Hematopoietic multipotent progenitor cell treated with erythropoietin and hydrocortisone succinate and interleukin-3 and kit ligand, for 8 days (in vitro differentiated cells): Measurements from ENCODE around the gene PHF1.

Experiments
- DNase-seq: peaks from one replicate; pipeline ENCODE4 v3.0.0-alpha.2; 2015

PHF1 gene

DNA sequence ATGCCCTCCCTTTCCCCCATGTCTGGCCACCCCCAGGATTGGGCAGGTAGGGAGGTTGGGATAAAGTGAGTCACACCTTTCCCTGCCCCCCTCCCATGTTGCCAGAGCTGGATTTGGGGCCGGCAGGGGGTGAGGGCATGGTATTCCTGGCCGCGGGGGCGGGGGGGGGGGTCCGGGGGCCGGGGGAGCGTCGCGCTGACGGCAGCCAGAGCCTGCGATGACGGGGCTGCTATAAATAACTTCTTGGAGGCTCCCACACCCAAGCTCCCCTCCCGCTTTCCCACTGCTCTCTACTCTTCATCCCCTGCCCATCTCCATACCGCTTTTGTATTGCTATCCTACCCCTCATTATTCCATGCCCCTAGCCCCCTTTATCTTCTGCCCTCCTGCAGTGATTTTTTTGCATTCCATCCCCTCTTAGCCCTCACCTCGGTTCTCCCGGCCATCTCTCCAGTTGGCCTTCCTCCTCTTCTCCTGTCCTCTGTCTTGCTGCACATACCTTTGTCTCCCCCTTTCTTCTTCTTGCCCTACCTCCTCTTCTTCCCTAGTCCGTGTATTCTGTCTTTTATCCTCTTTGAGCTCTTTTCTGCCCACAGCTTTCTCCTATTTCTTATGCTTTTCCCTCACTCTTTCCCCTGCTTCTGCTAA is 22.9 kb downstream of the PHF1 start:
- DNase-seq, result no peak

- no peak for DNase-seq
These were observed 24.1 kb downstream of the PHF1 start for GRCh38 chr6:33434961-33435360.

GRCh38 chr6:33437666-33438065 is 26.9 kb downstream of the PHF1 start:
- DNase-seq, result no peak

- no peak for DNase-seq
These were observed 28.3 kb downstream of the PHF1 start for GRCh38 chr6:33438978-33439594.

DNA sequence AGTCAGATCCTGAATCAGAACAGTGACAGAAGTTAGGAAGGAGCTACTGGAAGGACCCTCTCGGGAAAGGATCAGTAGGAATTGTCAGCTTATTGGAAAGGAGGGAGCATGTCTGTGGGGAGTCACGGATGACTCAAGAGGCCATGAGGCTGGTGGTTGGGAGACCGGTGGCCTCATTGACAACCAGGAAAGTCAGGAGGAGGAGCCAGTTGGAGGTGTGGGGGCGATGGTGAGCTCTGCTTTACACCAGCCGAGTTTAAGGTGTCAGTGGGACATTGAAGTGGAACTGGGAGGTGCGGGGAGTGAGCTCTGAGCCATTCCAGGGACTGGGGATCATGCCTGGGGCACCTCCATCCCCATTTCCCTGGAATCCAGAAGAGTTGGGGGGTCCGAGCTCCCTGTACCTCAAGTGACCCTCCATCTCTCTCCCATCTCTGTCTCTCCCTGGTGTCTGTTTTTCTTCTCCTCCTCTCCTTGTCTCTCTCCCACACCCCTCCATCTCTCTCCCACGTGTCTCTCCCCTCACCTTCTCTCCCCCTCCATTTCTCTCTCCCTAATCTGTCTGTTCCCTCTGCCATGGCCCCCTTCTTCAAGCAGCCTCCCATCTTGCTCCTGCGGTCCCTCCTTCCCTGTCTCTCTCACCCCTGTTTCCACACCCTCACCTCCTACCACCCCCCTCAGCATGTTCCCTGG is 29.3 kb downstream of the PHF1 start:
- no peak for DNase-seq

DNA sequence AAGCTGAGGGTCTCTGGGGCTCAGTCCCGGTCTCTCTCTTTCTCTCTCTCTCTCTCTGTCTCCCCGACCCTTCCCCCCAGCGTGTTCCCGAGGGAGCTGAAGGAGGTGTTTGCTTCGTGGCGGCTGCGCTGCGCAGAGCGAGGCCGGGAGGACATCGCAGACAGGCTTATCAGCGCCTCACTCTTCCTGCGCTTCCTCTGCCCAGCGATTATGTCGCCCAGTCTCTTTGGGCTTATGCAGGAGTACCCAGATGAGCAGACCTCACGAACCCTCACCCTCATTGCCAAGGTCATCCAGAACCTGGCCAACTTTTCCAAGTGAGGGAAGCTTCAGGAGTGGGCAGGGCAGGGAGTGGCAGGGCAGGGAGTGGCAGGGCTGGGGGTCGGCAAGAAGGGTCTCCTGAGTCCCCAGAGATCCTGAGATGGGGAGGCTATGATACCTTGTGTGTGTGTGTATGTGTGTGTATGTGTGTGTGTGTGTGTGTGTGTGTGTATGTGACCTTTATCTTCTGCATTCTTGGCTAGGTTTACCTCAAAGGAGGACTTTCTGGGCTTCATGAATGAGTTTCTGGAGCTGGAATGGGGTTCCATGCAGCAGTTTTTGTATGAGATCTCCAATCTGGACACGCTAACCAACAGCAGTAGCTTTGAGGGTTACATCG is 30.0 kb downstream of the PHF1 start:
- DNase-seq, result no peak

- DNase-seq, result no peak
These were observed 30.6 kb downstream of the PHF1 start for GRCh38 chr6:33441457-33441856.

- DNase-seq, result no peak
These were observed 31.5 kb downstream of the PHF1 start for GRCh38 chr6:33442283-33442682.

DNA sequence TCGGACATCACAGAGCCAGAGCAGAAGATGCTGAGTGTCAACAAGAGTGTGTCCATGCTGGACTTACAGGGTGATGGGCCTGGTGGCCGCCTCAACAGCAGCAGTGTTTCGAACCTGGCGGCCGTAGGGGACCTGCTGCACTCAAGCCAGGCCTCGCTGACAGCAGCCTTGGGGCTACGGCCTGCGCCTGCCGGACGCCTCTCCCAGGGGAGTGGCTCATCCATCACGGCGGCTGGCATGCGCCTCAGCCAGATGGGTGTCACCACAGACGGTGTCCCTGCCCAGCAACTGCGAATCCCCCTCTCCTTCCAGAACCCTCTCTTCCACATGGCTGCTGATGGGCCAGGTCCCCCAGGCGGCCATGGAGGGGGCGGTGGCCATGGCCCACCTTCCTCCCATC is 32.2 kb downstream of the PHF1 start:
- DNase-seq, result no peak

GRCh38 chr6:33443619-33444504 is 33.0 kb downstream of the PHF1 start:
- DNase-seq, result no peak

- DNase-seq, result no peak
These were observed 34.3 kb downstream of the PHF1 start for GRCh38 chr6:33445119-33445603.

GRCh38 chr6:33446356-33446755 is 35.5 kb downstream of the PHF1 start:
- DNase-seq, result no peak

- DNase-seq, result no peak
These were observed 39.6 kb downstream of the PHF1 start for GRCh38 chr6:33450434-33450833.

- no peak for DNase-seq
These were observed 40.8 kb downstream of the PHF1 start for GRCh38 chr6:33451606-33452005.

GRCh38 chr6:33452496-33452895 is 41.7 kb downstream of the PHF1 start:
- DNase-seq, result no peak

- DNase-seq, result peak; percentile 25
These were observed 42.7 kb downstream of the PHF1 start for GRCh38 chr6:33453393-33454008.

DNA sequence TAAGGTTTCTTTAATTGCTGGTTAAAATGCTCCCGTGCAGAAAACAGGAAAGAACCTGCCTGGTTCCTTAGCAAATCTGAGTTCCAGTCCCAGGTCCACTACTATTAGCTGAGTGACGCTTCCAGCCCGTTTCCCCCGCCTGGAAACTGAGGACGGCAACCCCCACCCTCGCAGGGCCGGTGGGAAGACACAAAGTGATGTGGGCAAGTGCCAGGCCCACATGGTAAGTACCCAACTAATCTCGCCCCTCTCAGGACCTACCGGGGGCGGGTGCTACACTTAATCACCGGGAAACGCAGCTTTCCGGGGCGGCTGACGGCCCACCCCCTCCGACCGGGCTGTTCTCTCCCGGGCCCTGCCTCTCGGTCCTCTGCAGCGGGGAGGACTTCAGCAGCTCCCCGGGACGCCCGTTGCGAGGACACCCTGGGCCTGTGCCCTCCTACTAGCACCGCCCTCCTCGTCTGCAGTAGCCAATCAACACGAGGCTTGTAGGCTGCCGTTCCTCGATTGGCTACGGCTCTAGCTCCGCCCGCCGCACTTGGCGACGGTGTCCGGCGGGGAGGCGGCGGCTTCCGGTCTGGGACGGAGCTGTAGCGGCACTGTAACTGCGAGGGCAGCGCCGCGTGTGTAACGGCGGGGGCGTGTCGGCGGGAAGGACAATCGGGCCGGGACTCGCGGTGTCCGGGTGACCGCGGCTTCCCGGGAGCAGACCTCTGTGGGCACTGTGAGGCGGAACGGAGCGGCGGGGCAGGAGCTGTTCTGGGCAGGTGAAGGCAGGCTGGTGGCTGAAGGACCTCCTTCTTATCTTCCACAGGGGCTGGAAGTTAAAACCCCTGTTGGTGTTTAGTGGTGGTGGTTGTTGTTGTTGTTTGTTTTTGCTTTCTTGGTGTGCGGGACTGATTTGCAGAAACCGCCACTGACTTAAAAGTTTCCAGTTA is 43.5 kb downstream of the PHF1 start, which contains the start of gene ZBTB9:
Gene ZBTB9 (plus strand): TSS at position 568 of the 938 bp plus-strand sequence. CDS start 525 bp downstream, outside the sequence.
- peak; percentile 97 for DNase-seq

GRCh38 chr6:33455051-33455450 is 44.2 kb downstream of the PHF1 start:
- no peak for DNase-seq

DNA sequence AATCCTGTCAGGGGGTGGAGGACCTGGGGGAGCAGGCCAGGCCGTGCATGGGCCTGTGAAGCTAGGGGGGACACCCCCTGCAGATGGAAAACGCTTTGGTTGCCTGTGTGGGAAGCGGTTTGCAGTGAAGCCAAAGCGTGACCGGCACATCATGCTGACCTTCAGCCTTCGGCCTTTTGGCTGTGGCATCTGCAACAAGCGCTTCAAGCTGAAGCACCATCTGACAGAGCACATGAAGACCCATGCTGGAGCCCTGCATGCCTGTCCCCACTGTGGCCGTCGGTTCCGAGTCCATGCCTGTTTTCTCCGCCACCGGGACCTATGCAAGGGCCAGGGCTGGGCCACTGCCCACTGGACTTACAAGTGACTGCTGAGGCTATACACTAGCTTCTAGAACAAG is 45.3 kb downstream of the PHF1 start:
- no peak for DNase-seq

DNA sequence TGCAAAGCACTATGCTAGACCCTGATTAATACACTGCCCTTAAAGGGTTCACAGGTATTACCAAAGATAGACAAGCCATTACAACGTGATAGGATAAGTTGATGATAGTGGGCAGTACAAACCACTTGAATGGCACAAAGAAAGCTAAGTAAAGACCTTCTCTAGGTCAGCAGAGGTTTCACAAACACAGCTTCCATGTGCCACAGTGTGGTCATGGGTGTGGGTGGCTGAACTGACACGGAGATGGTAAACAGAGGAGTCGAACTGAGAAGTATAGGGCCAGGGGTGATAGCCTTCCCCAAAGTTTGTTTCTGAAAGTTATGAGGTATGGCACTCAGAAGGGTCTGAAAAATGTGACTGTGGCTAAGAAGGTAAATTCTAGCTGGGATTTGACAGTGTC is 47.9 kb downstream of the PHF1 start:
- DNase-seq, result no peak

GRCh38 chr6:33459226-33459625 is 48.4 kb downstream of the PHF1 start:
- no peak for DNase-seq
